ENCODE measurements around the gene EXOG. TPM values are rescaled to one million over a fixed set of nuclear protein-coding genes. Genes with fewer than 3 reads are reported as not detected.

Gene EXOG
- total RNA-seq, 1 experiment from 2014 or later: 8.3 TPM

DNA sequence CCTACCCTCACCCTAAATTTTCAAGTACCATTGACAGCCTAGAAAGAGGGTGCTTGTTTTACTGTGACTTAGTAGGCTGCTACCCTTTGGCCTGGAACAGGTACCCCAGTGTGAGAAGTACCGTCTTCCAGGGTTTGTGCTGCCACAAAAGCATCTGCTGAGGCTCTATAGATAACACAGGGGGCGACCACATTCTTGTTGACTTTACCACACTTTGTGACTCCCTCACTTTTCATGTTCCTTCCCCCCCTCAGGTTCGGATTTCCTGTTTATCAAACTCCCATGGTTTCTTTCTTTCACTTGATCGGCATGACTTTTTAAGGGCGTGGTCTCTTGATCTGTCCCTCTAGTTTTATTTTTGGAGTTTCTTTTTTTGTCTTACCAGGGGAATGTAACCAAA lies 23.5 kb downstream of the EXOG start:
- no peak overlapping the region for H3K4me2 ChIP-seq (ENCODE audit: low read length)
- intact Hi-C loops (cut with micrococcal nuclease): loop anchor here (2.0 to 10.0 kb wide), 2 partner anchors 143 to 485 kb away; no protein-coding TSS in a partner anchor
- H3K4me3 ChIP-seq (replicated peaks in 1 of 2; ENCODE audit: low read depth in 1 of 2, low read length in 2 of 2): no peak overlapping the region
- H3K9me2 ChIP-seq (ENCODE audit: insufficient read depth): no peaks in the 10 kb centered on the region
- no peaks in the 10 kb centered on the region for H3K79me2 ChIP-seq (ENCODE audit: insufficient read depth, low read length)
- ChIA-PET RAD21 (ENCODE audit: low non-redundant PET in 1 of 2, low total read pairs in 2 of 2, uncharacterized antibody in 2 of 2, unreplicated experiment in 2 of 2) (no interaction called here), CTCF (interaction anchor here (1.8 to 4.0 kb wide), 5 partner anchors 112 to 480 kb away, joined by 4 to 53 read pairs (median 30); no protein-coding TSS in a partner anchor), POLR2A (no interaction called here)
- no peak for ATAC-seq
- H3K4me1 ChIP-seq (ENCODE audit: control insufficient read depth in 1 of 2, insufficient read depth in 2 of 2, low read length in 2 of 2): no peaks in the 10 kb centered on the region
- no peak overlapping the region for H3K9ac ChIP-seq (ENCODE audit: low read length)
- H3K27me3 ChIP-seq (ENCODE audit: insufficient read depth, low read length): no peaks in the 10 kb centered on the region
- H3K27ac ChIP-seq (ENCODE audit: low read depth, low read length): no peak overlapping the region
- H3K36me3 ChIP-seq (ENCODE audit: control insufficient read depth in 1 of 2, insufficient read depth in 2 of 2, low read length in 2 of 2): peaks cover 6 to 7% of the 10 kb centered on the region in 2 experiments; a peak in 2 of 4 replicates
- no peaks in the 10 kb centered on the region for H3K9me3 ChIP-seq (ENCODE audit: control insufficient read depth in 1 of 2, insufficient read depth in 1 of 2, low read depth in 1 of 2, low read length in 2 of 2)
- H4K20me1 ChIP-seq (ENCODE audit: insufficient read depth): peaks cover 3% of the 10 kb centered on the region; the same call in 1 of the 2 replicates
- no peak for DNase-seq (ENCODE audit: low read depth, low spot score)
- H2AFZ ChIP-seq (ENCODE audit: low read depth, low read length, poor library complexity, severe bottlenecking): no peak overlapping the region
- no peak for TF ChIP-seq JUND (IDR thresholded peaks at IDR 0.05)
- TF ChIP-seq POLR2AphosphoS5 (IDR thresholded peaks at IDR 0.05; ENCODE audit: low read depth, low read length): no peak
- TF ChIP-seq, protein P1, sequence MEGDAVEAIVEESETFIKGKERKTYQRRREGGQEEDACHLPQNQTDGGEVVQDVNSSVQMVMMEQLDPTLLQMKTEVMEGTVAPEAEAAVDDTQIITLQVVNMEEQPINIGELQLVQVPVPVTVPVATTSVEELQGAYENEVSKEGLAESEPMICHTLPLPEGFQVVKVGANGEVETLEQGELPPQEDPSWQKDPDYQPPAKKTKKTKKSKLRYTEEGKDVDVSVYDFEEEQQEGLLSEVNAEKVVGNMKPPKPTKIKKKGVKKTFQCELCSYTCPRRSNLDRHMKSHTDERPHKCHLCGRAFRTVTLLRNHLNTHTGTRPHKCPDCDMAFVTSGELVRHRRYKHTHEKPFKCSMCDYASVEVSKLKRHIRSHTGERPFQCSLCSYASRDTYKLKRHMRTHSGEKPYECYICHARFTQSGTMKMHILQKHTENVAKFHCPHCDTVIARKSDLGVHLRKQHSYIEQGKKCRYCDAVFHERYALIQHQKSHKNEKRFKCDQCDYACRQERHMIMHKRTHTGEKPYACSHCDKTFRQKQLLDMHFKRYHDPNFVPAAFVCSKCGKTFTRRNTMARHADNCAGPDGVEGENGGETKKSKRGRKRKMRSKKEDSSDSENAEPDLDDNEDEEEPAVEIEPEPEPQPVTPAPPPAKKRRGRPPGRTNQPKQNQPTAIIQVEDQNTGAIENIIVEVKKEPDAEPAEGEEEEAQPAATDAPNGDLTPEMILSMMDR (IDR thresholded peaks at IDR 0.05 in 2 of 3, conservative IDR thresholded peaks at IDR 0.05 in 1 of 3; ENCODE audit: borderline replicate concordance in 1 of 3, insufficient read depth in 1 of 3, low read depth in 2 of 3, low read length in 2 of 3): no peak
- TF ChIP-seq YY1 (IDR thresholded peaks at IDR 0.05; ENCODE audit: extremely low read depth, insufficient replicate concordance, low read depth, low read length): no peak
- TF ChIP-seq EZH2phosphoT487 (IDR thresholded peaks at IDR 0.05; ENCODE audit: borderline replicate concordance): no peak
- no TSS peak for BruUV-seq (replicated peaks)

DNA sequence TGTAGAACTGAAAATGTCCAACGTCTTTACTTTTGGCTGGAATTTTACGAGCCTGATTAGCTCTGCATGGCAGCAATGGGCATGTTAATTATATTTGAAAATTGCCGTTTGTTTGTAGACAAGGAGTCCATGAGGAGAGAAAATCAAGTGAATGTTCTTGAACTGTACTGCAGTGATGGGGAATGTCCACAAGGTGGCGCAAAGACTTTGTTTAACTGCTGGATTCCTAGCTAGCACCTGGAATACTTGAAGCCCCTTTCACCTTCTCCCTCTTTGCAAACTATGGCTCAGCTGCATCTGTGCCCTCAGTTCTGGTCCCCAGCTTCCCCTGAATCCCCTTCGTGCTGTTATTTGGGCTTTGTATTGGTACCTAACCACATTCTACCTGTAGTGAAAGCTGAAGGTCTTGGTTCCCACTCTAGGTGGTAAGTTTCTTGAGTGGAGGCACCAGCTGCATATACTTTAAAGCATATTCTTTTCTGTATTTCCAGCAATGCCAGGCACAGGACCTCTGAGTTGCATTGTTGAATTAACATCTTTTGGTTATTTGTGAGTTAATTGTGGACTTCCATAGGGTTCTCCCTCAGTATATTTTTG lies 25.3 kb downstream of the EXOG start:
- Histone ChIP-seq H3K27me3 (ENCODE audit: insufficient read depth, low read length) (no peaks in the 10 kb centered on the region), H3K79me2 (ENCODE audit: insufficient read depth, low read length) (no peaks in the 10 kb centered on the region), H4K20me1 (ENCODE audit: insufficient read depth) (peaks cover 3% of the 10 kb centered on the region; the same call in 1 of the 2 replicates), H3K9ac (ENCODE audit: low read length) (no peak overlapping the region), H3K9me2 (ENCODE audit: insufficient read depth) (no peaks in the 10 kb centered on the region), H3K36me3 (ENCODE audit: control insufficient read depth in 1 of 2, insufficient read depth in 2 of 2, low read length in 2 of 2) (peaks cover 6 to 8% of the 10 kb centered on the region in 2 experiments; a peak in 2 of 4 replicates), H3K4me2 (ENCODE audit: low read length) (no peak overlapping the region), H3K4me3 (replicated peaks in 1 of 2; ENCODE audit: low read depth in 1 of 2, low read length in 2 of 2) (no peak overlapping the region), H2AFZ (ENCODE audit: low read depth, low read length, poor library complexity, severe bottlenecking) (no peak overlapping the region), H3K4me1 (ENCODE audit: control insufficient read depth in 1 of 2, insufficient read depth in 2 of 2, low read length in 2 of 2) (no peaks in the 10 kb centered on the region), H3K9me3 (ENCODE audit: control insufficient read depth in 1 of 2, insufficient read depth in 1 of 2, low read depth in 1 of 2, low read length in 2 of 2) (no peaks in the 10 kb centered on the region), H3K27ac (ENCODE audit: low read depth, low read length) (no peak overlapping the region)
- RAD21 ChIA-PET (ENCODE audit: low non-redundant PET in 1 of 2, low total read pairs in 2 of 2, uncharacterized antibody in 2 of 2, unreplicated experiment in 2 of 2): interaction anchor here (0.7 to 1.7 kb wide), 7 partner anchors 125 to 323 kb away, joined by 3 to 6 read pairs (median 4); no protein-coding TSS in a partner anchor
- CTCF ChIA-PET: interaction anchor here (0.7 to 4.0 kb wide), 27 partner anchors 10 to 856 kb away, joined by 3 to 53 read pairs (median 5); partner anchors contain the start of gene EXOG
- BruUV-seq (replicated peaks): no TSS peak
- POLR2A ChIA-PET: no interaction called here
- ATAC-seq (peak; percentile 78), DNase-seq (ENCODE audit: low read depth, low spot score) (peak; percentile 62)
- intact Hi-C loops (cut with micrococcal nuclease): loop anchor here (1.0 to 10.0 kb wide), 4 partner anchors 134 to 483 kb away; no protein-coding TSS in a partner anchor
- TF ChIP-seq SRF (IDR thresholded peaks at IDR 0.05; ENCODE audit: low read depth) (no peak), TCF7L2 (IDR thresholded peaks at IDR 0.05; ENCODE audit: borderline replicate concordance, extremely low read depth, insufficient read depth, insufficient read length) (no peak), EGR1 (IDR thresholded peaks at IDR 0.05; ENCODE audit: low read depth) (no peak), RAD21 (IDR thresholded peaks at IDR 0.05; ENCODE audit: low read depth) (peak; percentile 81)
- TF ChIP-seq, protein P1 (IDR thresholded peaks at IDR 0.05 in 2 of 3, conservative IDR thresholded peaks at IDR 0.05 in 1 of 3; ENCODE audit: borderline replicate concordance in 1 of 3, insufficient read depth in 1 of 3, low read depth in 2 of 3, low read length in 2 of 3): peak; percentile 81 to 91 (median 85)
- TF ChIP-seq, protein P2, sequence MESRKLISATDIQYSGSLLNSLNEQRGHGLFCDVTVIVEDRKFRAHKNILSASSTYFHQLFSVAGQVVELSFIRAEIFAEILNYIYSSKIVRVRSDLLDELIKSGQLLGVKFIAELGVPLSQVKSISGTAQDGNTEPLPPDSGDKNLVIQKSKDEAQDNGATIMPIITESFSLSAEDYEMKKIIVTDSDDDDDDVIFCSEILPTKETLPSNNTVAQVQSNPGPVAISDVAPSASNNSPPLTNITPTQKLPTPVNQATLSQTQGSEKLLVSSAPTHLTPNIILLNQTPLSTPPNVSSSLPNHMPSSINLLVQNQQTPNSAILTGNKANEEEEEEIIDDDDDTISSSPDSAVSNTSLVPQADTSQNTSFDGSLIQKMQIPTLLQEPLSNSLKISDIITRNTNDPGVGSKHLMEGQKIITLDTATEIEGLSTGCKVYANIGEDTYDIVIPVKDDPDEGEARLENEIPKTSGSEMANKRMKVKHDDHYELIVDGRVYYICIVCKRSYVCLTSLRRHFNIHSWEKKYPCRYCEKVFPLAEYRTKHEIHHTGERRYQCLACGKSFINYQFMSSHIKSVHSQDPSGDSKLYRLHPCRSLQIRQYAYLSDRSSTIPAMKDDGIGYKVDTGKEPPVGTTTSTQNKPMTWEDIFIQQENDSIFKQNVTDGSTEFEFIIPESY (IDR thresholded peaks at IDR 0.05; ENCODE audit: extremely low read depth, insufficient replicate concordance, low read length): no peak
